Stomach (tissue), 9 donors: Measurements from ENCODE around the gene ACIN1. TPM values are rescaled to one million over a fixed set of nuclear protein-coding genes. Genes with fewer than 3 reads are reported as not detected.

ENCODE experiments used
- DNase-seq, 2 donors: peaks; one replicate each; pipeline versions ENCODE4 v3.0.0 to v3.0.0-alpha.2; 2013 to 2019
- H3K27ac ChIP-seq, 5 donors: fragments of 200-600 bp in 4 of 5; sonication (generic) in 4 of 5; one replicate each; pipeline ENCODE4 v1.5.1; 2013 to 2019; ENCODE audit warnings: mild to moderate bottlenecking in 1 of 5, moderate library complexity in 1 of 5
- H3K27me3 ChIP-seq, 3 donors: fragments of 200-600 bp; sonication (generic); one replicate each; pipeline ENCODE4 v1.5.1; 2017 to 2019; ENCODE audit warnings: mixed run types in 1 of 3
- H3K36me3 ChIP-seq, 4 donors: fragments of 200-600 bp; sonication (generic); 1 replicate in 3 of 4; 2 replicates in 1 of 4; pipeline ENCODE4 v1.5.1; 2016 to 2019
- H3K4me1 ChIP-seq, 4 donors: fragments of 200-600 bp; sonication (generic); one replicate each; pipeline ENCODE4 v1.5.1; 2016 to 2019
- H3K4me3 ChIP-seq, 4 donors: fragments of 200-600 bp; sonication (generic) in 3 of 4; one replicate each; pipeline ENCODE4 v1.5.1; 2016 to 2019; ENCODE audit warnings: mild to moderate bottlenecking in 1 of 4
- H3K9me3 ChIP-seq, 4 donors: fragments of 200-600 bp; sonication (generic); one replicate each; pipeline ENCODE4 v1.5.1; 2016 to 2019
- CTCF ChIP-seq, 7 experiments: fragments of 450-650 bp in 4 of 7; fragments of 200-600 bp in 3 of 7; sonication (generic) in 3 of 7; IDR thresholded peaks; one replicate each; pipeline ENCODE4 v1.5.1; 2016 to 2019; ENCODE audit warnings: antibody characterized with exemption in 7 of 7, control low read depth in 2 of 7, mild to moderate bottlenecking in 1 of 7
- EP300 ChIP-seq: sonication (generic); formaldehyde crosslinking; IDR thresholded peaks from one replicate; pipeline ENCODE4 v1.6.1; 2017; ENCODE audit warnings: antibody characterized with exemption
- POLR2A ChIP-seq, 4 donors: fragments of 450-650 bp; IDR thresholded peaks; one replicate each; pipeline ENCODE4 v1.6.1; 2016; ENCODE audit warnings: antibody characterized with exemption in 4 of 4, control low read depth in 2 of 4, mild to moderate bottlenecking in 1 of 4, moderate library complexity in 1 of 4
- POLR2AphosphoS5 ChIP-seq, 3 donors: sonication (generic); formaldehyde crosslinking; IDR thresholded peaks; one replicate each; pipeline ENCODE4 v1.6.1; 2016; ENCODE audit warnings: antibody characterized with exemption in 3 of 3
- WGBS, 5 donors: extraction: QIAGEN DNeasy Blood & Tissue Kit in 3 of 5; methylation state at CpG; one replicate each; pipeline versions ENCODE4 v1.1.5 to v1.1.7; 2013 to 2018; 5-methylcytosine and 5-hydroxymethylcytosine counted together
- intact Hi-C: fragments of 100-400 bp; cut with DNase I; formaldehyde crosslinking; loops from one replicate; pipeline ENCODE4 v1.15.1; 2023; ENCODE audit warnings: low total_unique reads
- polyA plus RNA-seq, 3 donors: library from polyadenylated mRNA; stranded (reverse); fragments of 200-250 nt; gene quantifications; one replicate each; pipeline ENCODE4 v1.2.3, GENCODE V29; 2013
- total RNA-seq, 5 donors: library from RNA; depleted of rRNA; stranded (reverse); fragments of >200 nt; gene quantifications; one replicate each; pipeline versions ENCODE4 v1.1.0 to v1.2.3, GENCODE V29; 2014 to 2016
- donor health status: healthy with polysubstance abuse.
- donor health status: Bipolar disorder and iron deficiency.
- donor health status: healthy.

Gene ACIN1
- total and polyA plus RNA-seq, 8 donors: 37.1 to 232 (median 117) TPM

GRCh38 chr14:23023022-23023794 is 71.7 kb downstream of the ACIN1 start:
- no peak for DNase-seq
- Histone ChIP-seq H3K4me3 (no peak overlapping the region), H3K27ac (no peak overlapping the region), H3K9me3 (no peaks in the 10 kb centered on the region), H3K4me1 (peaks cover 0 to 5% (median 2%) of the 10 kb centered on the region in 4 donors), H3K36me3 (peaks cover 15 to 57% (median 42%) of the 10 kb centered on the region in 4 donors), H3K27me3 (no peaks in the 10 kb centered on the region)
- TF ChIP-seq POLR2AphosphoS5 (IDR thresholded peaks at IDR 0.05) (no peak), CTCF (IDR thresholded peaks at IDR 0.05) (no peak), POLR2A (IDR thresholded peaks at IDR 0.05) (no peak), EP300 (no peak)
- 76 to 85% (median 83%) methylated on average over 8 of the region's 8 CpGs for WGBS, 5 donors
- intact Hi-C loops: no loop called here

GRCh38 chr14:23021889-23022442 is 73.0 kb downstream of the ACIN1 start:
- no peak for DNase-seq
- Histone ChIP-seq H3K4me1 (no peaks in the 10 kb centered on the region), H3K9me3 (no peaks in the 10 kb centered on the region), H3K36me3 (peaks cover 15 to 46% (median 30%) of the 10 kb centered on the region in 4 donors), H3K4me3 (no peak overlapping the region), H3K27ac (no peak overlapping the region), H3K27me3 (no peaks in the 10 kb centered on the region)
- intact Hi-C loops: no loop called here
- TF ChIP-seq EP300: no peak
- TF ChIP-seq POLR2A (IDR thresholded peaks at IDR 0.05): no peak
- no peak for TF ChIP-seq CTCF (IDR thresholded peaks at IDR 0.05)
- no peak for TF ChIP-seq POLR2AphosphoS5 (IDR thresholded peaks at IDR 0.05)
- WGBS, 5 donors: 49 to 69% (median 63%) methylated on average over 7 of the region's 7 CpGs

- WGBS, 5 donors: 71 to 79% (median 73%) methylated on average over 9 of the region's 9 CpGs
- no peaks in the 10 kb centered on the region for H3K27me3 ChIP-seq
- intact Hi-C loops: no loop called here
- no peak overlapping the region for H3K4me3 ChIP-seq
- no peak overlapping the region for H3K27ac ChIP-seq
- TF ChIP-seq CTCF (IDR thresholded peaks at IDR 0.05) (no peak), POLR2A (IDR thresholded peaks at IDR 0.05) (no peak), POLR2AphosphoS5 (IDR thresholded peaks at IDR 0.05) (no peak), EP300 (no peak)
- no peaks in the 10 kb centered on the region for H3K4me1 ChIP-seq
- H3K9me3 ChIP-seq: no peaks in the 10 kb centered on the region
- no peak for DNase-seq
- peaks cover 15 to 41% (median 24%) of the 10 kb centered on the region in 4 donors for H3K36me3 ChIP-seq
Observed at GRCh38 chr14:23021434-23021833, 73.5 kb downstream of the ACIN1 start.

GRCh38 chr14:23020143-23021128 is 74.5 kb downstream of the ACIN1 start:
- TF ChIP-seq EP300 (no peak), POLR2AphosphoS5 (IDR thresholded peaks at IDR 0.05) (no peak), CTCF (IDR thresholded peaks at IDR 0.05) (no peak), POLR2A (IDR thresholded peaks at IDR 0.05) (no peak)
- no peak overlapping the region for H3K27ac ChIP-seq
- intact Hi-C loops: no loop called here
- H3K4me1 ChIP-seq: no peaks in the 10 kb centered on the region
- H3K27me3 ChIP-seq: no peaks in the 10 kb centered on the region
- no peaks in the 10 kb centered on the region for H3K9me3 ChIP-seq
- WGBS, 5 donors: 83 to 94% (median 90%) methylated on average over 7 of the region's 7 CpGs
- DNase-seq: no peak
- no peak overlapping the region for H3K4me3 ChIP-seq
- H3K36me3 ChIP-seq: peaks cover 5 to 31% (median 14%) of the 10 kb centered on the region in 4 donors
